Adrenal gland (tissue), 12 donors: ENCODE results near the gene COMT. TPM values are rescaled to one million over a fixed set of nuclear protein-coding genes. Genes with fewer than 3 reads are reported as not detected.

Source experiments
- DNase-seq, 7 donors: peaks; one replicate each; pipeline ENCODE4 v3.0.0-alpha.2; 2019 to 2020
- H3K27ac ChIP-seq, 5 donors: fragments of 200-600 bp; sonication (generic) in 4 of 5; 1 replicate in 3 of 5; 2 replicates in 2 of 5; pipeline versions ENCODE4 v1.5.1 to v1.8.0; 2016 to 2020; ENCODE audit warnings: mild to moderate bottlenecking in 1 of 5
- H3K27me3 ChIP-seq: fragments of 200-600 bp; 2 replicates; pipeline ENCODE4 v1.8.0; 2021
- H3K36me3 ChIP-seq, 2 donors: fragments of 200-600 bp; replicated peaks in 1 of 2; 1 replicate in 1 of 2; 2 replicates in 1 of 2; pipeline versions ENCODE4 v1.5.1 to v1.8.0; 2018 to 2022
- H3K4me1 ChIP-seq, 2 donors: fragments of 200-600 bp; replicated peaks in 1 of 2; 1 replicate in 1 of 2; 2 replicates in 1 of 2; pipeline versions ENCODE4 v1.5.1 to v1.8.0; 2018 to 2021
- H3K4me3 ChIP-seq, 4 donors: fragments of 200-600 bp; sonication (generic) in 3 of 4; one replicate each; pipeline ENCODE4 v1.5.1; 2016 to 2018
- H3K9me3 ChIP-seq, 3 donors: fragments of 200-600 bp; sonication (generic) in 1 of 3; replicated peaks in 1 of 3; 1 replicate in 2 of 3; 2 replicates in 1 of 3; pipeline versions ENCODE4 v1.5.1 to v1.8.0; 2016 to 2021
- POLR2A ChIP-seq, 2 donors: fragments of 450-650 bp; IDR thresholded peaks; one replicate each; pipeline ENCODE4 v1.6.1; 2017; ENCODE audit warnings: antibody characterized with exemption in 2 of 2, mild to moderate bottlenecking in 2 of 2, moderate library complexity in 1 of 2
- WGBS, 4 donors: extraction: QIAGEN DNeasy Blood & Tissue Kit in 2 of 4; methylation state at CpG; one replicate each; pipeline versions ENCODE4 v1.1.5 to v1.1.7; 2013 to 2017; 5-methylcytosine and 5-hydroxymethylcytosine counted together
- intact Hi-C, 2 donors: fragments of 100-400 bp; cut with DNase I; formaldehyde crosslinking; loops; one replicate each; pipeline versions ENCODE4 v1.14.1 to v1.15.0; 2022 to 2023
- polyA plus RNA-seq, 3 donors: library from polyadenylated mRNA; stranded (reverse); fragments of 200-250 nt in 2 of 3; fragments of 350-450 nt in 1 of 3; fragmentation: Illumina TruSeq in 1 of 3; extraction: RNeasy Lipid Tissue Mini Kit (QIAGEN cat#74804) in 1 of 3; gene quantifications; one replicate each; pipeline ENCODE4 v1.2.3, GENCODE V29; 2013 to 2014
- total RNA-seq, 9 donors: library from RNA; depleted of rRNA in 4 of 9; stranded (reverse); fragments of >200 nt in 4 of 9; fragments of 120-200 nt in 1 of 9; fragmentation: NEBNext Ultra II Directional in 1 of 9; extraction: Animal tissue kit (Norgen Biotek cat#: 25700) in 1 of 9; gene quantifications; one replicate each; pipeline versions ENCODE4 v1.1.0 to v1.2.4, GENCODE V29; 2013 to 2023
- TF ChIP-seq, protein P1 (sequence below), 6 experiments: fragments of 450-650 bp in 4 of 6; fragments of 200-600 bp in 2 of 6; sonication (generic) in 1 of 6; IDR thresholded peaks; 1 replicate in 5 of 6; 2 replicates in 1 of 6; pipeline versions ENCODE4 v1.5.1 to v1.8.0; 2016 to 2021; ENCODE audit warnings: antibody characterized with exemption in 6 of 6, mild to moderate bottlenecking in 2 of 6, moderate library complexity in 1 of 6
- donor health status: healthy with polysubstance abuse.
- donor health status: Bipolar disorder and iron deficiency.
- donor health status: DM: yes; HTN: yes; CAD: no.
- donor health status: DM: no; HTN: no; CAD: no.
- donor health status: DM: no; HTN: no; CAD: no.
- donor health status: DM: yes; HTN: yes; CAD: no.

COMT gene
- total and polyA plus RNA-seq, 12 donors, result 51.3 to 743 (median 390) TPM

DNA sequence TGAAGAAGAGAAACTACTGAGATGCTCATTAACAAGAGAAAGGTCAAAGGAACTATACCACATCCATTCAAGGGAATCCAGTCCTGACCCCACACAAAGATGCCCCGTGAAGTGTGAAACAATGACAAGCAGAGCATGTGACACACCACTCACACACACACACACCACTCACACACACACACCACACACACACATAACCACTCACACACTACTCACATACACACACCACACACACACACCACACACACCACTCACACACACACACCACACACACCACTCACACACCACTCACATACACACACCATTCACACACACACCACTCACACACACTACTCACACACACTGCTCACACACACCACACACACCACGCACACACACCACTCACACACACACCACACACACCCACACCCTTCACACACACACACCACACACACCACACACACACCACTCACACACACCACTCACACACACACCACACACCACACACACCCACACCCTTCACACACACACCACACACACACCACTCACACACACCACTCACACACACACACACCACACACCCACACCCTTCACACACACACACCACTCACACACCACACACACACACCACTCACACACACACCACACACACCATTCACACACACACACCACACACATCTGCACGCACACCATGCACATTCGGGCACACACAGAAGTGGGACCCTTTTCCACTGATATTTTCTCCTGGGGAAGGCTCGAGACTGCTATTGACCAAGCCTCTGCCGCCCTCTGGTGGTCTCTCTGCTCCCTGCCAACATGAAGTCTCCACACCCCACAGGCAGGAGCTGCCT is 32.0 kb upstream of the COMT start:
- peak; percentile 70 to 94 (median 82) for DNase-seq
- no peaks in the 10 kb centered on the region for H3K9me3 ChIP-seq
- no peaks in the 10 kb centered on the region for H3K27me3 ChIP-seq
- H3K27ac ChIP-seq, result no peak overlapping the region
- TF ChIP-seq, protein P1, sequence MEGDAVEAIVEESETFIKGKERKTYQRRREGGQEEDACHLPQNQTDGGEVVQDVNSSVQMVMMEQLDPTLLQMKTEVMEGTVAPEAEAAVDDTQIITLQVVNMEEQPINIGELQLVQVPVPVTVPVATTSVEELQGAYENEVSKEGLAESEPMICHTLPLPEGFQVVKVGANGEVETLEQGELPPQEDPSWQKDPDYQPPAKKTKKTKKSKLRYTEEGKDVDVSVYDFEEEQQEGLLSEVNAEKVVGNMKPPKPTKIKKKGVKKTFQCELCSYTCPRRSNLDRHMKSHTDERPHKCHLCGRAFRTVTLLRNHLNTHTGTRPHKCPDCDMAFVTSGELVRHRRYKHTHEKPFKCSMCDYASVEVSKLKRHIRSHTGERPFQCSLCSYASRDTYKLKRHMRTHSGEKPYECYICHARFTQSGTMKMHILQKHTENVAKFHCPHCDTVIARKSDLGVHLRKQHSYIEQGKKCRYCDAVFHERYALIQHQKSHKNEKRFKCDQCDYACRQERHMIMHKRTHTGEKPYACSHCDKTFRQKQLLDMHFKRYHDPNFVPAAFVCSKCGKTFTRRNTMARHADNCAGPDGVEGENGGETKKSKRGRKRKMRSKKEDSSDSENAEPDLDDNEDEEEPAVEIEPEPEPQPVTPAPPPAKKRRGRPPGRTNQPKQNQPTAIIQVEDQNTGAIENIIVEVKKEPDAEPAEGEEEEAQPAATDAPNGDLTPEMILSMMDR (IDR thresholded peaks at IDR 0.05), result peak; percentile 69 to 95 (median 90)
- no peak for TF ChIP-seq POLR2A (IDR thresholded peaks at IDR 0.05)
- whole genome bisulfite sequencing, 4 donors, result 33 to 44% (median 36%) methylated on average over 5 to 6 of the region's 6 CpGs
- H3K4me1 ChIP-seq, result no peaks in the 10 kb centered on the region
- intact Hi-C loops, result loop anchor here (2.0 to 5.0 kb wide), 2 partner anchors 177 kb away; no protein-coding TSS in a partner anchor
- H3K4me3 ChIP-seq, result no peak overlapping the region
- peaks cover 0 to 18% of the 10 kb centered on the region in 2 donors for H3K36me3 ChIP-seq

DNA sequence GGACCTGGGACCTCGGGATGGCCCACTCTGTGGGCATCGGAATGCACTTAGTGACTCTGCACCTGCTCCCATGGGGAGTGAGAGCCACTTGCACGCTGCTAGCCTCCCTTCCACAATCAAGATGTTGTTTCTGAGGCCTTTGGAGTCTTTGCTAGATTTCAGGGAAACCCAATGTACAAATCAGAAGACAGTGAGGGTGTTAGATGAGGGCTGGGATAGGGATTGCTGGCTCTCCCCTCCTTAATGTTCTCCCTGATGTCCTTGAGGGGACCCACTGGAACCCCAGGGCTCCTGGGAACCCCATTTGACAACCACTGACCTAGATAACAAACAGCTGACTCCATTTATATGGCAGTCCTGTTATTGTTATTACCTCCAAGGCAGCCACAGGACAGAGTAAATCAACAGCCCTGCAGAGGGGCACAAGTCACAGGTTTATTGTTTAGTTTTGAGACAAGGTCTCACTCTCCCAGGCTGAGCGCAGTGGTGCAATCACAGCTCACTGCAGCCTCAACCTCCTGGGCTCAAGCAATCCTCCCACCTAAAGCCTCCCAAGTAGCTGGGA is 31.3 kb upstream of the COMT start:
- peaks cover 0 to 25% of the 10 kb centered on the region in 2 donors for H3K36me3 ChIP-seq
- DNase-seq, result no peak
- H3K9me3 ChIP-seq, result no peaks in the 10 kb centered on the region
- intact Hi-C loops, result loop anchor here (2.0 to 5.0 kb wide), 2 partner anchors 177 to 178 kb away; no protein-coding TSS in a partner anchor
- no peaks in the 10 kb centered on the region for H3K4me1 ChIP-seq
- no peak overlapping the region for H3K4me3 ChIP-seq
- no peak for TF ChIP-seq POLR2A (IDR thresholded peaks at IDR 0.05)
- TF ChIP-seq, protein P1 (IDR thresholded peaks at IDR 0.05), result peak in 1 of 6 experiments; percentile 7
- no peaks in the 10 kb centered on the region for H3K27me3 ChIP-seq
- H3K27ac ChIP-seq, result no peak overlapping the region
- WGBS, 4 donors, result 25 to 46% (median 35%) methylated on average over 2 to 4 of the region's 4 CpGs

DNA sequence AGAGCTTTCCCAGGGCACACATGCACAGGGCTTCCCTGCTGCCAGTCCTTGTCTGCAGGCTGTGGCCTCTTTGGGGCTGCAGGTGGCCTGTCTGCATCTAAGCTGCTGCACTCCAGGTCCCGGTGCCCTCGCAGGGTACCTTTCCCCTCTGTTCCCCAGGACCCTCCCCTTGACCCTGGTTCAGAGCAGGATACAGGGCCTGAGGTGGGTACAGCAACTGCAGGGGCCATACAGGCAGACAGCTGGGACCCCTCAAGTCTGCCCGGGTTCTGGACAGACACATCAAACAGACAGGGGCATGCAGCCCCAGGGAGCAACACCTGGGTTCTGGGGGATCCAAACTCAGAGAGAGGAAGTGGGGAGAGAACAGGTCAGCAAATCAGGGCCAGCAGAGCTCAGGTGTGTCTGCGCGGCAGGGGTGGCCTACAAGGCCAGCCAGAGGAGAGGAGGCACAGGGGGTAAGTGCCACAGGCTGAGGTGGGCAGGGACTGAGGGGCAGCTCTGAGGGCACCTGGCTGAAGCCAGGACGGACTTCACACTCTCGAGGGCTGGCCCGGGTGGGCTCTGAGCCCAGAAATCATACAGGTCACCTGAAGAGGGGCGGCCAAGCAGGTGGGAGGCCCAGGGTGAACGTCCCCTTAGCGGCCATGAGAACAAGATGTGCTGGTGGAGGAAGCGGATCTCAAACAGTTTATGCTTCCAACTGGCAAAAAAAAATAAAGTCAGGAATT is 29.9 kb upstream of the COMT start:
- intact Hi-C loops, result loop anchor here (2.0 to 5.0 kb wide), 2 partner anchors 179 kb away; no protein-coding TSS in a partner anchor
- Histone ChIP-seq H3K4me1 (no peaks in the 10 kb centered on the region), H3K36me3 (peaks cover 0 to 37% of the 10 kb centered on the region in 2 donors), H3K9me3 (no peaks in the 10 kb centered on the region), H3K4me3 (no peak overlapping the region), H3K27ac (no peak overlapping the region), H3K27me3 (no peaks in the 10 kb centered on the region)
- 84 to 98% (median 86%) methylated on average over 9 to 12 of the region's 12 CpGs for WGBS, 4 donors
- TF ChIP-seq, protein P1 (IDR thresholded peaks at IDR 0.05), result no peak
- no peak for TF ChIP-seq POLR2A (IDR thresholded peaks at IDR 0.05)
- DNase-seq, result no peak
